Upper lobe of left lung (tissue), 6 donors: ENCODE measurements around the gene GNB5. TPM values are rescaled to one million over a fixed set of nuclear protein-coding genes. Genes with fewer than 3 reads are reported as not detected.

Source experiments
- ATAC-seq, 2 donors: fragments of 200-7000 bp; cut with Tn5 transposase; one replicate each; pipeline ENCODE4 v1.9.1; 2022; ENCODE audit warnings: mild to moderate bottlenecking in 2 of 2, moderate library complexity in 2 of 2; ENCODE audit not compliant: low FRiP score in 2 of 2
- DNase-seq, 2 donors: peaks; one replicate each; pipeline ENCODE4 v3.0.0-alpha.2; 2019 to 2020
- H3K27ac ChIP-seq, 4 donors: fragments of 200-600 bp; sonication (generic); one replicate each; pipeline ENCODE4 v1.5.1; 2016 to 2019
- H3K27me3 ChIP-seq, 4 donors: fragments of 200-600 bp; sonication (generic); one replicate each; pipeline ENCODE4 v1.5.1; 2017 to 2019
- H3K36me3 ChIP-seq, 4 donors: fragments of 200-600 bp; sonication (generic); one replicate each; pipeline ENCODE4 v1.5.1; 2016 to 2019
- H3K4me1 ChIP-seq, 4 donors: fragments of 200-600 bp; sonication (generic); one replicate each; pipeline ENCODE4 v1.5.1; 2018 to 2019
- H3K4me3 ChIP-seq, 4 donors: fragments of 200-600 bp; sonication (generic); one replicate each; pipeline ENCODE4 v1.5.1; 2017 to 2019; ENCODE audit warnings: mild to moderate bottlenecking in 2 of 4, moderate library complexity in 1 of 4
- H3K9me3 ChIP-seq, 4 donors: fragments of 200-600 bp; sonication (generic); one replicate each; pipeline ENCODE4 v1.5.1; 2018 to 2019
- EP300 ChIP-seq, 4 donors: sonication (generic); formaldehyde crosslinking; IDR thresholded peaks; one replicate each; pipeline ENCODE4 v1.5.1; 2017; ENCODE audit warnings: antibody characterized with exemption in 4 of 4, control low read depth in 2 of 4
- POLR2A ChIP-seq, 4 donors: fragments of 450-650 bp; IDR thresholded peaks; one replicate each; pipeline ENCODE4 v1.5.1; 2016 to 2017; ENCODE audit warnings: antibody characterized with exemption in 4 of 4, mild to moderate bottlenecking in 2 of 4
- POLR2AphosphoS5 ChIP-seq, 2 donors: sonication (generic); formaldehyde crosslinking; IDR thresholded peaks; one replicate each; pipeline ENCODE4 v1.5.1; 2017; ENCODE audit warnings: antibody characterized with exemption in 2 of 2
- WGBS, 2 donors: methylation state at CpG; one replicate each; pipeline ENCODE4 v1.1.5; 2017 to 2018; 5-methylcytosine and 5-hydroxymethylcytosine counted together
- total RNA-seq, 6 donors: library from RNA; depleted of rRNA in 4 of 6; stranded (reverse); fragments of >200 nt in 4 of 6; gene quantifications; one replicate each; pipeline versions ENCODE4 v1.1.0 to v1.2.1, GENCODE V29; 2016 to 2021
- TF ChIP-seq, protein P1 (sequence below), 6 experiments: fragments of 450-650 bp in 4 of 6; fragments of 200-600 bp in 2 of 6; sonication (generic) in 2 of 6; IDR thresholded peaks; one replicate each; pipeline ENCODE4 v1.5.1; 2016 to 2019; ENCODE audit warnings: antibody characterized with exemption in 6 of 6
- donor health status: DM: no; HTN: no; CAD: no; lungs with moderate emphysema.
- donor health status: DM: no; HTN: yes; CAD: no; lungs with severe emphysema.

GNB5 gene
- total RNA-seq, 6 donors from 2014 or later, result 14.7 to 56.8 (median 31.0) TPM

- 2 to 4% methylated on average over 26 to 33 of the region's 61 CpGs for WGBS, 2 donors
- TF ChIP-seq, protein P1, sequence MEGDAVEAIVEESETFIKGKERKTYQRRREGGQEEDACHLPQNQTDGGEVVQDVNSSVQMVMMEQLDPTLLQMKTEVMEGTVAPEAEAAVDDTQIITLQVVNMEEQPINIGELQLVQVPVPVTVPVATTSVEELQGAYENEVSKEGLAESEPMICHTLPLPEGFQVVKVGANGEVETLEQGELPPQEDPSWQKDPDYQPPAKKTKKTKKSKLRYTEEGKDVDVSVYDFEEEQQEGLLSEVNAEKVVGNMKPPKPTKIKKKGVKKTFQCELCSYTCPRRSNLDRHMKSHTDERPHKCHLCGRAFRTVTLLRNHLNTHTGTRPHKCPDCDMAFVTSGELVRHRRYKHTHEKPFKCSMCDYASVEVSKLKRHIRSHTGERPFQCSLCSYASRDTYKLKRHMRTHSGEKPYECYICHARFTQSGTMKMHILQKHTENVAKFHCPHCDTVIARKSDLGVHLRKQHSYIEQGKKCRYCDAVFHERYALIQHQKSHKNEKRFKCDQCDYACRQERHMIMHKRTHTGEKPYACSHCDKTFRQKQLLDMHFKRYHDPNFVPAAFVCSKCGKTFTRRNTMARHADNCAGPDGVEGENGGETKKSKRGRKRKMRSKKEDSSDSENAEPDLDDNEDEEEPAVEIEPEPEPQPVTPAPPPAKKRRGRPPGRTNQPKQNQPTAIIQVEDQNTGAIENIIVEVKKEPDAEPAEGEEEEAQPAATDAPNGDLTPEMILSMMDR (IDR thresholded peaks at IDR 0.05), result peak in 3 of 6 experiments; percentile 13 to 40 (median 27)
- no peak for TF ChIP-seq POLR2AphosphoS5 (IDR thresholded peaks at IDR 0.05)
- ATAC-seq (peak; percentile 31 to 58), DNase-seq (peak; percentile 27 to 87)
- Histone ChIP-seq H3K9me3 (no peaks in the 10 kb centered on the region), H3K36me3 (no peaks in the 10 kb centered on the region), H3K27ac (no peak overlapping the region), H3K27me3 (peaks cover 0 to 7% (median 0%) of the 10 kb centered on the region in 4 donors), H3K4me3 (peak overlapping the region; percentile 6 to 47 (median 27)), H3K4me1 (peaks cover 8 to 11% (median 10%) of the 10 kb centered on the region in 4 donors)
Observed at GRCh38 chr15:52112203-52112750, 78.9 kb downstream of the GNB5 start.

- H3K36me3 ChIP-seq, result no peaks in the 10 kb centered on the region
- 57 to 64% methylated on average over 17 to 25 of the region's 32 CpGs for WGBS, 2 donors
- DNase-seq (no peak), ATAC-seq (no peak)
- H3K9me3 ChIP-seq, result no peaks in the 10 kb centered on the region
- H3K27ac ChIP-seq, result no peak overlapping the region
- peak overlapping the region; percentile 6 to 47 (median 27) for H3K4me3 ChIP-seq
- peaks cover 0 to 7% (median 0%) of the 10 kb centered on the region in 4 donors for H3K27me3 ChIP-seq
- TF ChIP-seq EP300 (IDR thresholded peaks at IDR 0.05) (no peak), POLR2AphosphoS5 (IDR thresholded peaks at IDR 0.05) (no peak), POLR2A (IDR thresholded peaks at IDR 0.05) (no peak)
- TF ChIP-seq, protein P1 (IDR thresholded peaks at IDR 0.05), result no peak
- peaks cover 8 to 11% (median 10%) of the 10 kb centered on the region in 4 donors for H3K4me1 ChIP-seq
Observed at GRCh38 chr15:52111517-52112202, 79.5 kb downstream of the GNB5 start.

DNA sequence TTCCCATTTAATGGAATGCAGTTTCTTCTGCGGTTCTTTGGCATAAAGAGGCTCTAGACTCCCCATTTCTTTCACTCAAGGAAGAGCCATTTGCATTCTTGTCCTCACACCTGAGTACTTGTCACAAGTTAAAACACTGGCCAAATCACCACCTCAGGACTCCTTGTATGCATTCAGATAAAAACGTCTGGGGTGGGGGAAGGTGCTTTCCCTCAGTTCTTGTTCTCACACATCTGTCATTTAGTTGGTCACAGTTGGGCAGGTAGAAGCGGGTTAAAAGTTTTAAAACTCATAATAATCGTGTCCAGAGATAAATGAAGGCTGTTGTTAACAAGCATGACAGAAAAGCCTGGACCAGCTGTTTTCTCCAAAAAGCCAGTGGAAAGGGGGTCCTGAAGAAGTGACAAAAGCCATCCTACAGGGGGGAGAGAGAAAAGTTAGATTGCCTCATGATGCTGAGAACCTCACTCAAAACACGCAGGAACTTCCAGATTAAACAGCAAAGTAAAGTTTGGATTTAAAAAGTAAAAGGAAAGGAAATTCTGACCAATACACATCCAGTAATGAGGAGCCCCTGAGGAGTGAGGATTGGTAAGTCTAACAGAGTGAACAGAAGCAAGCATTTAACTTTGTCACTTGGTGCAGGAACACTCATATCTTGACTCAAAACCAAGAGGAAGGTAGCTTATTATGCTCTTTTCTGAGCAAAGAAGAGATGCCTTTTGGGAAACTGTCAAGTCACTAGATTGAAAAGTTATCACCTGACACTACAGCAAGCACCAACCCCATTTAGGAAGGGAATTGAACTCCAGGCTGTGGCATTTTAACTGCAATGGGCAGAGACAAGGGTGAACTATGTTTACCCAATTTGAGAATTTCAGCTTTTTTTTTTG lies 81.4 kb downstream of the GNB5 start:
- TF ChIP-seq, protein P1 (IDR thresholded peaks at IDR 0.05), result no peak
- TF ChIP-seq POLR2A (IDR thresholded peaks at IDR 0.05) (no peak), EP300 (IDR thresholded peaks at IDR 0.05) (no peak), POLR2AphosphoS5 (IDR thresholded peaks at IDR 0.05) (no peak)
- Histone ChIP-seq H3K27ac (no peak overlapping the region), H3K36me3 (no peaks in the 10 kb centered on the region), H3K27me3 (peaks cover 0 to 7% (median 0%) of the 10 kb centered on the region in 4 donors), H3K9me3 (no peaks in the 10 kb centered on the region), H3K4me3 (no peak overlapping the region), H3K4me1 (peaks cover 8 to 11% (median 10%) of the 10 kb centered on the region in 4 donors)
- DNase-seq (no peak), ATAC-seq (no peak)
- 50 to 57% methylated on average over 5 of the region's 5 CpGs for WGBS, 2 donors

DNA sequence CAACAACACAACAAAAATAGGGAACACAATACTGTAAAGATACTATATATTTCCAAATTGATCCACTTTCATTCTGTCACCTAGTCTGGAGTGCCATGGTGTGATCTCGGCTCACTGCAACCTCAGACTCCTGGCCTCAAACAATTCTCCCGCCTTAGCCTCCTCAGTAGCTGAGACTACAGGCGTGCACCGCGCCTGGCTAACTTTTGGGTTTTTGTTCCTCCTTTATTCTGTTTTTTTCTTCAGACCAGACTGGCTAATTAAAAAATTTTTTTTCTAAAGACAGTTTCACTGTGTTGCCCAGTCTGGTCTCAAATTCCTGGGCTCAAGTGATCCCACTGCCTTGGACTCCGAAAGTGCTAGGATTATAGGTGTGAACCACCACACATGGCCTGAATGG lies 84.0 kb downstream of the GNB5 start:
- Histone ChIP-seq H3K4me1 (peaks cover 5 to 6% (median 6%) of the 10 kb centered on the region in 4 donors), H3K9me3 (no peaks in the 10 kb centered on the region), H3K36me3 (no peaks in the 10 kb centered on the region), H3K27ac (no peak overlapping the region), H3K27me3 (peaks cover 0 to 4% (median 0%) of the 10 kb centered on the region in 4 donors), H3K4me3 (no peak overlapping the region)
- ATAC-seq (no peak), DNase-seq (no peak)
- TF ChIP-seq POLR2A (IDR thresholded peaks at IDR 0.05), result no peak
- TF ChIP-seq POLR2AphosphoS5 (IDR thresholded peaks at IDR 0.05), result no peak
- TF ChIP-seq, protein P1 (IDR thresholded peaks at IDR 0.05), result no peak
- no peak for TF ChIP-seq EP300 (IDR thresholded peaks at IDR 0.05)
- WGBS, 2 donors, result 90 to 96% methylated on average over 6 of the region's 6 CpGs
